GM19099 (cell line): ENCODE results near the gene RIMBP2.

Experiments used
- POLR2A ChIP-seq: IDR thresholded peaks from 3 replicates; pipeline ENCODE4 v1.6.1; 2011; ENCODE audit warnings: low read depth; ENCODE audit not compliant: insufficient read length; ENCODE audit errors: extremely low read depth

RIMBP2 gene

GRCh38 chr12:130743606-130744005 lies 27.5 kb upstream of the RIMBP2 start:
- TF ChIP-seq POLR2A: no peak

GRCh38 chr12:130743176-130743575 lies 27.1 kb upstream of the RIMBP2 start:
- TF ChIP-seq POLR2A: no peak

GRCh38 chr12:130742716-130743115 lies 26.6 kb upstream of the RIMBP2 start:
- TF ChIP-seq POLR2A: no peak

- no peak for TF ChIP-seq POLR2A
These were observed 26.0 kb upstream of the RIMBP2 start for GRCh38 chr12:130742112-130742511.

GRCh38 chr12:130739571-130739970 lies 23.5 kb upstream of the RIMBP2 start:
- no peak for TF ChIP-seq POLR2A

GRCh38 chr12:130737731-130738130 lies 21.6 kb upstream of the RIMBP2 start:
- no peak for TF ChIP-seq POLR2A

- TF ChIP-seq POLR2A: no peak
These were observed 13.2 kb upstream of the RIMBP2 start for GRCh38 chr12:130729344-130729743.

GRCh38 chr12:130728158-130729058 lies 12.3 kb upstream of the RIMBP2 start:
- no peak for TF ChIP-seq POLR2A

GRCh38 chr12:130719263-130719859 lies 3.3 kb upstream of the RIMBP2 start:
- no peak for TF ChIP-seq POLR2A

- no peak for TF ChIP-seq POLR2A
These were observed 1.7 kb upstream of the RIMBP2 start for GRCh38 chr12:130717752-130718151.

GRCh38 chr12:130716969-130717366 lies 869 bp upstream of the RIMBP2 start:
- no peak for TF ChIP-seq POLR2A

GRCh38 chr12:130715150-130715997 lies 725 bp downstream of the RIMBP2 start:
- no peak for TF ChIP-seq POLR2A

GRCh38 chr12:130714591-130715149 lies 1.4 kb downstream of the RIMBP2 start:
- no peak for TF ChIP-seq POLR2A

- no peak for TF ChIP-seq POLR2A
These were observed 2.0 kb downstream of the RIMBP2 start for GRCh38 chr12:130714091-130714590.

- no peak for TF ChIP-seq POLR2A
These were observed 2.5 kb downstream of the RIMBP2 start for GRCh38 chr12:130713581-130713991.
